Measurements from ENCODE around the gene TTYH2. TPM values are rescaled to one million over a fixed set of nuclear protein-coding genes. Genes with fewer than 3 reads are reported as not detected.

TTYH2 gene
- total RNA-seq, 1 donor from 2014 or later: 1.2 TPM

- no peak overlapping the region for H3K4me3 ChIP-seq (ENCODE audit: low read depth, low read length)
- DNase-seq (ENCODE audit: low read depth): no peak
- no peak for TF ChIP-seq CTCF (conservative IDR thresholded peaks at IDR 0.05; ENCODE audit: low read depth, low read length)
Observed at GRCh38 chr17:74304184-74304583, 90.8 kb downstream of the TTYH2 start.

DNA sequence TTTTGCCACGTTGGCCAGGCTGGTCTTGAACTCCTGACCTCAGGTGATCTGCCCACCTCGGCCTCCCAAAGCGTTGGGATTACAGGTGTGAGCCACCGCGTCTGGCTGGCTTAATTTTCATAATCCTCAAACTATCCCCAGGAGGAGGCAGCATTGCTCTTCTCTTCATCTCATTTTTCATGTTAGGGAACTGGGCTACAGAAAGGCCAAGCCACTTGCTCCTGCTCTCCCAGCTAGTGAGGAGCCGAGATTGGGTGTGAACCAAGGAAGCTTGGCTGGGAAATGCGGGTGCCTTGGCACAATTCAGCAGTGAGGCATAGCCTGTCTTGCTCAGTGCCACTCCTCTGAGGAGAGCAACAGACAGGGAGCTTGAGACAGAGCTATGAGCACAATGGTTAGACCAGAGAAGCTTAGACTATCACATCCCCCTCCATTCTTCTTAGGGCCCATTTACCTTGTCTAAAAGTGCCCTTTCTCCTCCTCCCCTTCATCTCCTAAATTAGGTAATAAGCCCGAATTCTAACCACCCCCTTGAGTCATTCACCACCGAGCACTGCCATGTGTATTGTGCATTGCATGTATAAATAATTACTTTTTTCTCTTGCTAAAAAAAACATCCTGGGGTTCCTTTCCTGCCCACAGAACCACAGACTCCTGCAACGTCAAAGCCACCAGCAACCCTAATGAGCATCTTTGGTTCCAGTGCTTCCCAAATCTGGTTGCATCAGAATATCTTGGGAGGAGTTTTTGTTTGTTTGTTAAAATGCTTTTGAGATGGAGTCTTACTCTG lies 92.7 kb downstream of the TTYH2 start:
- TF ChIP-seq CTCF (conservative IDR thresholded peaks at IDR 0.05; ENCODE audit: low read depth, low read length): no peak
- no peak for DNase-seq (ENCODE audit: low read depth)
- no peak overlapping the region for H3K4me3 ChIP-seq (ENCODE audit: low read depth, low read length)

DNA sequence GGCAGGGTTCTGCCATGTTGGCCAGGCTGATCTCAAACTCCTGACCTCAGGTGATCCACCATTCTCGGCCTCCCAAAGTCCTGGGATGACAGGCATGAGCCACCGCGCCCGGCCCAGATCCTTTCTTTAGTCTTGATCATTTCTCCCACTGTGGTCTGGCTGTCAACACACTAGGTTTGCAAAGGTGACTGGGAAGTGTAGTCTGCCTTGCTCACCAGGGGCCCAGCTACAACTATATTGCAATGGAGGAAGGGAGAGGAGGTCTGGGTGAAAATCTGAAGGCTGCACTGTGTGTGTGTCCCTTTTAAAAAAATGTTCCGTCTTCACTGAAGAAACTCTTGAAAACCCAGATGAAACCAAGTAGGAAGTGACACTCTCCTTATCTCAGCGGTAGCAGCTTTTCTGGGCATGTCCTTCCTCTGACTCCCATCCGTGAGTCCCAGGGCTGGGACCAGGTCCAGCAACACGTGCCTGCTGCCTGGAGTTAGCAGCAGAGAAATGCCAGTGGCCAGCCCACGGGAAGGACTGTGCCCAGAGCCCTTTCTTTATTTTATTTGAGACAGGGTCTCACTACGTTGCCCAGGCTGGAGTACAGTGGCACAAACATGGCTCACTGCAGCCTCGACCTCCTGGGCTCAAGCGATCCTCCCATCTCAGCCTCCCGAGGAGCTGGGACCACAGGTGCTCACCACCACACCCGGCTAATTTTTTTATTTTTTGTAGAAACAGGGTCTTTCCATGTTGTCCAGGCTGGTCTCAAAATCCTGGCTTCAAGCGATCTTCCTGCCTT lies 94.8 kb downstream of the TTYH2 start:
- H3K4me3 ChIP-seq (ENCODE audit: low read depth, low read length): no peak overlapping the region
- DNase-seq (ENCODE audit: low read depth): no peak
- TF ChIP-seq CTCF (conservative IDR thresholded peaks at IDR 0.05; ENCODE audit: low read depth, low read length): no peak

GRCh38 chr17:74309902-74310301 lies 96.5 kb downstream of the TTYH2 start:
- no peak for TF ChIP-seq CTCF (conservative IDR thresholded peaks at IDR 0.05; ENCODE audit: low read depth, low read length)
- H3K4me3 ChIP-seq (ENCODE audit: low read depth, low read length): no peak overlapping the region
- no peak for DNase-seq (ENCODE audit: low read depth)

Other genes with a start within 250 kb of the TTYH2 start
- gene RPL38, start 9.9 kb upstream of the TTYH2 start, total RNA-seq: 617 and 721 TPM in 2 replicates
- not detected in 2 replicates for gene DNAI2, start 60.7 kb downstream of the TTYH2 start, total RNA-seq
- not detected in 2 replicates for gene KIF19, start 112.7 kb downstream of the TTYH2 start, total RNA-seq
- not detected in 2 replicates for gene BTBD17, start 148.3 kb downstream of the TTYH2 start, total RNA-seq
- gene GPR142, start 153.9 kb downstream of the TTYH2 start, total RNA-seq: not detected in 2 replicates
- 48.3 and 61.7 TPM in 2 replicates for gene GPRC5C, start 218.5 kb downstream of the TTYH2 start, total RNA-seq